Mucosa of stomach (tissue), 1 donor: Measurements from ENCODE around the gene CLSTN2.

Source experiments
- H3K27me3 ChIP-seq: one replicate; pipeline ENCODE4 v1.7.0; 2013; ENCODE audit warnings: mild to moderate bottlenecking, low read length; ENCODE audit not compliant: control insufficient read depth, insufficient read depth
- H3K36me3 ChIP-seq: one replicate; pipeline ENCODE4 v1.7.0; 2013; ENCODE audit warnings: low read length; ENCODE audit not compliant: control insufficient read depth, insufficient read depth
- H3K4me1 ChIP-seq: one replicate; pipeline ENCODE4 v1.7.0; 2013; ENCODE audit warnings: mild to moderate bottlenecking, low read length; ENCODE audit not compliant: control insufficient read depth, insufficient read depth
- H3K4me3 ChIP-seq: one replicate; pipeline ENCODE4 v1.7.0; 2013; ENCODE audit warnings: low read length
- H3K9ac ChIP-seq: one replicate; pipeline ENCODE4 v1.7.0; 2013; ENCODE audit warnings: mild to moderate bottlenecking, low read length, moderate library complexity
- H3K9me3 ChIP-seq: one replicate; pipeline ENCODE4 v1.7.0; 2013; ENCODE audit warnings: mild to moderate bottlenecking, low read length, moderate library complexity; ENCODE audit not compliant: control insufficient read depth
- donor health status: Pancreatic carcinoma.

Gene CLSTN2

DNA sequence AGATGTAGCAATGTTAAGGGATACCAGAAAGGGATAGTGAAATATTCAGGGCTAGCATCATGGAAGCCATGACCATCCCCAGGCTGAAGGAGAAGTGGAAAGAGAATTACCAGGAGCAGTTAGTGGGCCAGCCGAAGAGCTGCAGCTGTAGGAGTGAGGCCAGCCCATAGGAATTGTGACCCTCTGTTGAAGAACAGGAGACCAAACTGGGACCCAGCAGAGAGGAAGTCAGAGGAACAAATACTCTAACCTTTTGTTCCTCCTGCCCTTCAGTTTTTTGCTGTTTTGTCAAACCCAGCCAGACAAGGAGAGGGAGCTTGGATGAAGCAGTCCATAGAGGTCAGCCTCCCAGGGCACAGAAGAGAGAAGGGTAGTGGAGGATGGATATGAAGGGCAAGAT, 115.4 kb downstream of the CLSTN2 start:
- Histone ChIP-seq H3K4me1 (peaks cover 4% of the 10 kb centered on the region), H3K27me3 (no peaks in the 10 kb centered on the region), H3K9me3 (no peaks in the 10 kb centered on the region), H3K36me3 (no peaks in the 10 kb centered on the region), H3K9ac (no peak overlapping the region), H3K4me3 (no peak overlapping the region)

DNA sequence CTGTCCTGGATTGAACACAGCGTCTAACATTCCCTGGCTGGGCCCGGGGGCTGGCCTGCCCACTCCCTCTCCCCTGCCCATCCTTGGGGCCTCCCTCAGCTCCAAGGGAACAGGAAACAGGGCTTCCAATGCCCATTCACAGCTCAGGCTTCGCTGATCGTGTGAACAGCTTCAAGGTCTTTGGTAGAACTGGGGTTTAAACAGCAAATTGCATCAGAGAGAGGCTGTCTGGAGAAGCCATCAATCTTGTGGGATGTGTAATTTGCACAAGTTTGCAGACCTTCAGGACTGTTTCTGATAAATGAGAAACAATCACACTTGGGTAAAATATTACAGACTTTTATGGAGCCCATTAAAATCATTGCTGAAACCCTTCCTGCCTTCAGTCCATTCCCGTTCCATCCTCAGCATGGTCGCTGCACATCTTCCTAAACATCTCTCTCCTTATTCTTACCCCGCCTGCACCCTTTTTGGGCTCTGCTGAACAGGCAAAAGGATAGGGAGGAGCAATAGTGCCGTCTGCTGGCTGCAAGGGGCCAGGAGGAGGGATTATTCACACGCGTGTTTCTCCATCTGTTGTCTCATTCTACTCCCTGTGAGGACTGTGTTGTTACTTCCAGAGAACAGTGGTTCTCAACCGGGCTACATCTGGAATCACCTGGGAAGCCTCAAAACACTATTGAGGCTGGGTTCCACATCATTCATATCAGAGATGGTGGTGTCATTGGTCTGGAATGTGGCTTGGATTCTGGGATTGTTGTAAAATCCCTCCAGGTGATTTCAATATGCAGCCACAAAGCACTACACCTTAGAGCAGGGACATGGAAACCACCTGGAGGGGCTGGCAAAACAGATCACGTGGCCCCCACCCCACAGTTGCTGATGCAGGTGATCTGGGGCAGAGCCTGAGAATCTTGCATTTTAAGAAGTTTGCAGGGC, 116.3 kb downstream of the CLSTN2 start:
- H3K4me3 ChIP-seq: no peak overlapping the region
- no peak overlapping the region for H3K9ac ChIP-seq
- no peaks in the 10 kb centered on the region for H3K27me3 ChIP-seq
- no peaks in the 10 kb centered on the region for H3K9me3 ChIP-seq
- no peaks in the 10 kb centered on the region for H3K36me3 ChIP-seq
- peaks cover 6% of the 10 kb centered on the region for H3K4me1 ChIP-seq

DNA sequence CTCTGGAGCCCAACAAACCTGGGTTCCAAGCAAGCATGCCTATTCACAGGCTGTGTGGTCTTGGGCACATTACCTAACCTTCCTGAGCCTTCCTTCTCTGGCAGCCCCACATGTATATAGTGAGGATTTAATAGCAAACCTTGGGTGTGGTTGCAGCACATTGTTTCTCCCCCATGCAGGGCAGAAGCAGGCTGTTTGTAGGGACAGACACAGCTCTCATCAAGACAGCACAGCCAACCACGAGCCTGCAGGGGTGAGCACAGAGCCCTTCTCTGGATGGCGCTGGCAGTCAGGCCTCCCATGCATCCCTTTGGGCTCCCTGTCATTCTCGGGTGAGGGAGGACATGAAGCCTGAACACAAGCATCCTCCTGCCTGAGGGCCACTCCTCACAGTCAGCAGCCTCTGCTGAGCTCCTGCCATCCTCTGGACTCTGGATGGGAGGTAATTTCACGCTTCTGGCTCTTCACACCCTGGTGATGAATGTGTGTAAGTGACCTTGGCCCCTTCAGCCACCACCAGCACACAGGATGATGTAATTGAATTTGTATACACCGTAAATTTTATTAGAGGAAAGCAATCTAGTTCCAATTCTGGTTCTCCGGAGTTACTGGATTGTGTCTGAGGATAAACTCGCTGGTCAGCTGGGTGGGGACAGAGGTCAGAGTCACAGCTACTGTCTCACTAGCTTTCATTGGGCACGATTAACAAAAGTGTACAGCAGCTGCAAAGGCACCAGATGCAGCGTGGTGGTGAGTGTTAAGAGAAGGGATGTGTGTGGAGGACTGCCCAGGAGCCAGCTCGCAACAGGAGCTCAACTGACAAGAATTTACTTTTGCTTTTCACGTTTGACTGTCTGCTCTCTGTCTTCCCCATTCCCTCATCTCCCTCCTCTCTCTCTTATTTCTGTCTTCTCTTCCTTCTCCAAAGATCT, 118.1 kb downstream of the CLSTN2 start:
- Histone ChIP-seq H3K9ac (no peak overlapping the region), H3K27me3 (no peaks in the 10 kb centered on the region), H3K9me3 (no peaks in the 10 kb centered on the region), H3K4me1 (peaks cover 6% of the 10 kb centered on the region), H3K4me3 (no peak overlapping the region), H3K36me3 (no peaks in the 10 kb centered on the region)

DNA sequence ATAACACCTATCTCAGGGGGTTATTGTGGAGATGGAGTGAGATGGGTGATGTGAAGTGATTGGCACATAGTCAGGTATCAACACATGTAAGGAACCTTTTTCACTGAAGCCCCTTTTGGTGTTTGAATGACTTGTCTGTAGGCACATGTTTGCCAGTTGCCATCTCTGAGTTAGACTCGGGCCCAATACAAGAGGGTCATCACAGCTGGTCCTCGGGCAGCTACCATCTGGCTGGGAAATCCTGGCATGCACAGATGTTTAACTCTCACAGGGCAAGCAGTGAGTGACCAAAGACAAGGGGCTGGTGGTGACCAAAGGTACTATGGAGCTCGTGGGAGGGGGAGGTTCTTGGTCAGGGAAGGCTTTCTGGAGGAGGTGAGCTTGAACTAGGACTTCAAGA, 118.8 kb downstream of the CLSTN2 start:
- H3K36me3 ChIP-seq: no peaks in the 10 kb centered on the region
- H3K27me3 ChIP-seq: no peaks in the 10 kb centered on the region
- H3K4me3 ChIP-seq: no peak overlapping the region
- no peak overlapping the region for H3K9ac ChIP-seq
- H3K4me1 ChIP-seq: peaks cover 6% of the 10 kb centered on the region
- H3K9me3 ChIP-seq: no peaks in the 10 kb centered on the region

DNA sequence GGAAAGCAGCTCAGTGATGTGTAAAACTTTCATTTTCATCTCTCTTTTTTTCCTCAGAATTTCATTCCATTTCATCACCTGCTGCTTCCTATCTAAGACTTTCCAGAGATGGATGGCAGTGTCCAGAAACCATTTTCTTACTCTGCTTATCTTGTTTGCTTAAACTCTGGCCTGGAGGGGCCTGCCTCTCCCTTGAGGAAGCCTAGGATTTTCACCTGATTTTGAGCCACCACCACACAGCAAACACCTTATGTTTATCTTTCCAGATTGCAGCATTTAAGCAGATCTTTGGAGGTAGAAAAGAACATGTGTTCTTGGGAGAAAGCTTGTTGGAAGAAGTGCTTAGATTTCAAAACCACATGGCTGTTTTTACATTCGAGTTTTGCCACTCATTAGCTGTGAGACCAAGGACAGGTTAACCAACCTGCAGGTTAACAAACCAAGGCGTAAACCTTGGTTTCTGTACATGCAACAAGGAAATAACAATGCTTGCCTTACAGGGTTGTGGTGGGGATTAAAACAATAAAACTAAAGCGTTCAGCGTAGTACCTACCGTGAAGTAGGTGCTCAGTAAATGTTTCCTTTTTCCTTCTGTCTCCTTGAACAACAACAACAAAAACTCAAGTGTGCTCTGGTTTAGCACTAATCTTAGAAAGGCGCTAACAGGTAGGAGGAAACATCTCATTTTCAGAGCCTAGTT, 120.3 kb downstream of the CLSTN2 start:
- Histone ChIP-seq H3K36me3 (no peaks in the 10 kb centered on the region), H3K4me3 (no peak overlapping the region), H3K9ac (no peak overlapping the region), H3K4me1 (peaks cover 6% of the 10 kb centered on the region), H3K9me3 (no peaks in the 10 kb centered on the region), H3K27me3 (no peaks in the 10 kb centered on the region)

DNA sequence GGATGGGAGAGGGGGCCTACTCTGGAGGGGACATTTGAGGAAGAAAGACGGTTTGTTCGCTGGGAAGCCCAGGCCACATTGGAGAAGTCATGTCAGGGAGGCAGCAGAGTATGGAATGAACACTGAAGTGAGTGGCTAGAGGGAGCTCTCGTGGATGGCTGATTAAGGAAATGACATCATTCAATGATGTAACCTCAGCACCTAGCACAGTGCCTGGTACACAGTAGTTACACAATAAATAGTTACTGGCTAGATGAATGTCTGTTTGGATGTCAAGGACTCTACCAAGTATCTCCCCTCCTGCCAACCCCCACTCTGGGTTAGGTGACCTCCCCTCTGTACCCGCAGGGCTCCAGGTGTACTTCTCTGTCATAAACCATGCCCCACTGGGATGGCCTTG, 121.1 kb downstream of the CLSTN2 start:
- H3K9me3 ChIP-seq: no peaks in the 10 kb centered on the region
- peaks cover 6% of the 10 kb centered on the region for H3K4me1 ChIP-seq
- no peak overlapping the region for H3K9ac ChIP-seq
- H3K27me3 ChIP-seq: no peaks in the 10 kb centered on the region
- H3K4me3 ChIP-seq: no peak overlapping the region
- H3K36me3 ChIP-seq: no peaks in the 10 kb centered on the region

DNA sequence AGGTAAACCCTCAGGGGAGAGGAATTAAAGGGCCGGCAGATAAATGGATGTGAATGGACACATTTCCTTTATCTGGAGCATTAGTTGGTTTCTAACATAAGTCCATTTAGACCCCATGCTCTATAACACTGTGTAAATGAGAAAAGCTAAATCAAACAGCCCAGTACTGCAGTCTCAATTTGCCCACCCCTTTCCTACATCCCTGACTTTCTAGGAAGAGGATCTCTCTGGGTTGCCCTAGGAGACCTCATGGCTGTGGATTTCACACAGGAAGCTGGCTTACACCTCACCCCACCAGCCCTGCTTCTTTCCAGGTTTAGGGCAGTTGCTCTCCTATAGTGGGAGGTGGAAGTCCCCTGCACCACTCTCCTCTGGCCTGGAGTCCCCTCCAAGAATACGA, 126.2 kb downstream of the CLSTN2 start:
- H3K4me1 ChIP-seq: no peaks in the 10 kb centered on the region
- no peak overlapping the region for H3K4me3 ChIP-seq
- no peaks in the 10 kb centered on the region for H3K9me3 ChIP-seq
- H3K9ac ChIP-seq: no peak overlapping the region
- H3K36me3 ChIP-seq: no peaks in the 10 kb centered on the region
- no peaks in the 10 kb centered on the region for H3K27me3 ChIP-seq

DNA sequence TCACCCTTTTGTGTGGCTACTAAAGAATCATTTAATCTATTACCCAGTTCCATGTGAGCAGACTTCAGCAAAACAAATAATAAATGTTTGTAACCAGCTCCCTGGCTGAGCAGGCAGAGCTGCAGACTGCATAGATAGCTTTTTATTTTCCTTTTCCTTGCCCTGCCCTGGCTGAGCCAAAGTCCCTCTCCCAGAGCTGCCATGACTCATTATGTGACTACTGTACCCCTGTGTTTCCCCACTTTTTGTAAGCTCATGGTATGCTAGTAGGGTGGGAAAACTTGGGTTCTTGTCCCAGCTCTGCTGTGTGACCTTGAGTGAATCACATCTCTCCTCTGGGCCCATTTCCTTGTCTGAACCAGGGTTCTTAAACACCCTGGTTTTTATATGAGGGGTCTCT, 127.5 kb downstream of the CLSTN2 start:
- Histone ChIP-seq H3K4me1 (no peaks in the 10 kb centered on the region), H3K36me3 (no peaks in the 10 kb centered on the region), H3K4me3 (no peak overlapping the region), H3K27me3 (no peaks in the 10 kb centered on the region), H3K9me3 (no peaks in the 10 kb centered on the region), H3K9ac (no peak overlapping the region)

DNA sequence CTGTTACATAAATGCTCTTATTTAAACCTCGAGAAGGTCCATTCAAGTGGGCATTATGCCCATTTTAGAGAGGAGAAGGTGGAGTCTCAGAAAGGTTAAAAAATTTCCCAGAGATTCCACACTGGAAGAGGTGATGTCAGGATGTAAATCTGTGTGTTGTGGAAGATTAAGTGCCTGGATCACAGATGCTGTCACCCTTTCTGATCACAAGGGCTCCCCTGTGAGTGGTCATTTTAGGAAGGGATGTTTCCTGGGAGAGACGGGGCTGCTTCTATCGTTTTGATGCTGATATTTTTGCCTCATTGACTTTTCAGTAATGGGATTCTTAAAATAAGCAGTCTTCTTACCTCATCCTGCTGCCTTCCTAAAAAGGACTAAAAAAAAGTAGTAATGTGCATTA, 132.5 kb downstream of the CLSTN2 start:
- H3K9ac ChIP-seq: no peak overlapping the region
- H3K4me1 ChIP-seq: no peaks in the 10 kb centered on the region
- no peak overlapping the region for H3K4me3 ChIP-seq
- H3K36me3 ChIP-seq: no peaks in the 10 kb centered on the region
- no peaks in the 10 kb centered on the region for H3K27me3 ChIP-seq
- no peaks in the 10 kb centered on the region for H3K9me3 ChIP-seq

DNA sequence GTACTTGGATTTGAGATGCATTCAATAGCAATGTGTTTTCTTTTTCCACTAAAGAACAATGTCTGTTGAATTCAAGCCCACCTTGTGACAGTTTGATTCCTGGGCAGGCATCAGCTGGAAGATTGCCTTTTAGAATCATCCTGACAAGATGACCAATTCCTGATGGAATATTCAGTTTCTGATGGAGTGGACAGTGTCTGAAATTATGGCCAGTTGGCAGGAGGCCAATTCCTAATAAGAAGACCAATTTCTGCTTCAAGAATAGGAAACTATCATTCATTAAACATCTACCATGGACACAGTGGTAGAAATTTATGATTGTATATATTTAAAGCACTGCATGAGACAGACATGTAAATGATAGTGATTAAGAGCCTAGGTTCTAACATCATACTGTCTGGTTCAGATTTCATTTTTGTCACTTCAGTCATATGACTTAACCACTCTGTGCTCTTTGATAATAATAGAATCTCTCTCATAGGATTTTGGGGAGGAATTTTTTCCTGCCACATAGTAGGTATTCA, 133.6 kb downstream of the CLSTN2 start:
- no peaks in the 10 kb centered on the region for H3K9me3 ChIP-seq
- no peaks in the 10 kb centered on the region for H3K4me1 ChIP-seq
- H3K36me3 ChIP-seq: no peaks in the 10 kb centered on the region
- H3K4me3 ChIP-seq: no peak overlapping the region
- H3K9ac ChIP-seq: no peak overlapping the region
- no peaks in the 10 kb centered on the region for H3K27me3 ChIP-seq

DNA sequence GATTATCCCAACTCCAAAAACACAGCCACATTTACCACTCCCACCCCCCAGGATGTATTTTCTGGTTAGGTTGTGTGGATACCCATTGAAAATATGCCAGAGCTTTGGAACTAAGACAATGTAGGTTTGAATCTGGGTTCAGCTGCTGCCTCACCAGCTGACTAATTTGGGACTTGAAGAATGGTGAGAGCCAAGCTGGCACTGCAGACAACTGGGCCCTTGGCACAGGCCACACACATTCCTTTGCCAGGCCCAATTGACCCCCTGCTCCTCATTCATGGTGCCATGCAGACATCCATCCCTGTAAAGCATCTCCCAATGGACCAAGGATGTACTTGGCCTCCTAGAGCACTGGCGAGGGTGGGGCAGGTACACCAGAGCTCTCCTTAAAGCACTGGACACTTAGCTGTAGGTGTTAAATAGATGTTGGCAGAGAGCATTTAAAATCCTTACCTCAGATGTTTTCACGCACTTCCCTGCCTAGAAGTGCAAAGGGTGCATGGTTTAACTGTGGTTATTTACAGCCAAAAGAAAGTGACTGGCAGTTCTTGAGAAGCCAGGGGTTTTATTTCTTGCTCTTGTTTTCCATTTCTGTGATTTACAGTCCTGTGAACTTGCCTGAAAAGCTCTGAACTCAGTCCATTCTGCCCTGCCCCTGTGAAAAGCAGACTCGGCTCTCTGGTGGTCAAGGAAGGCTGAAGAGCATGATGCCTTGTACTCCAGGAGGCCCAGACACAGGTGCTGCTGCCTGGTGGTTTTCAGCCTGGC, 138.5 kb downstream of the CLSTN2 start:
- H3K27me3 ChIP-seq: no peaks in the 10 kb centered on the region
- no peak overlapping the region for H3K4me3 ChIP-seq
- H3K9me3 ChIP-seq: no peaks in the 10 kb centered on the region
- no peak overlapping the region for H3K9ac ChIP-seq
- H3K4me1 ChIP-seq: no peaks in the 10 kb centered on the region
- no peaks in the 10 kb centered on the region for H3K36me3 ChIP-seq
